Left forelimb (tissue), 1 donor: ENCODE measurements around the gene UTF1.
"Not testable (repeated sequence)": the region's sequence is repeated elsewhere in the genome, so short reads cannot be mapped to it uniquely, and the experiment has no call there.

Experiments
- DNase-seq: peaks from one replicate; pipeline ENCODE4 v3.0.0-alpha.2; 2018; ENCODE audit warnings: low spot score

Gene UTF1

GRCh38 chr10:133227256-133227655 is 2.8 kb upstream of the UTF1 start:
- DNase-seq, result no peak

DNA sequence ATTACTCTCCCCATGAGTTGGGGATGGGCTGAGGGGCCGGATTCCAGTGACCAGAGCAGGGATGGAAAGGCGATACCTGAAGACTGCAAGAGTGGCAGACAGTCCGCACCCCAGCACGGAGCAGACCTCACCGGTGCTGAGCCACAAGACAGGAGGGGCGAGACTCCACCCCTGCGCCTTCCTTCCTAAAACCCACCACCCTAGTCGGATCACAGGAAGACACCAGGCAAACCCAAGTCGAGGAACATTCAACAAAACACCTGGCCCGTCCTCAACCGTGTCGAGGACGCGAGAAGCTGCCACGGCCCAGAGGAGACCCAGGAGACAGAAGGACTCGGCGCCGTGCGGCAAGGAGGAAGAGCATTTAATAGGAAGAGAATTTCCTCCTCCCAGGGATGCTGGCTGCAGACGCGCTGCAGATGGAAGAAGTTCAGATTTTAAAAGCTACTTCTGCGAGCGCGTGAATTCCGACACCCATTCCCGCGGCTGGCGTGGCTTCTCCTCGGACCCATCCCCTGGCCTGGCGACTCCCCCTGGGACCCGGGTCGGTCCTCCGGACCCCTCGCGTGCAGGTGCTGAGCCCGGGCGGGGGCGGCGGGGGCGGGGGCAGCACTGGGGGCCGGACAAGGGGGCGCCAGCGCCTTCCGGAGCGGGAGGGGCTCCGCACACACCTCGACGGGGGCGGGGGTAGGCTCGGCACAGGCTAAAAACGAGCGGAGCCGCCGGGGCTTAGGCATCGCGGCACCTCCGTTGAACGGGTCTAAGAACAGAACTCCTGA is 563 bp upstream of the UTF1 start:
- no peak for DNase-seq

DNA sequence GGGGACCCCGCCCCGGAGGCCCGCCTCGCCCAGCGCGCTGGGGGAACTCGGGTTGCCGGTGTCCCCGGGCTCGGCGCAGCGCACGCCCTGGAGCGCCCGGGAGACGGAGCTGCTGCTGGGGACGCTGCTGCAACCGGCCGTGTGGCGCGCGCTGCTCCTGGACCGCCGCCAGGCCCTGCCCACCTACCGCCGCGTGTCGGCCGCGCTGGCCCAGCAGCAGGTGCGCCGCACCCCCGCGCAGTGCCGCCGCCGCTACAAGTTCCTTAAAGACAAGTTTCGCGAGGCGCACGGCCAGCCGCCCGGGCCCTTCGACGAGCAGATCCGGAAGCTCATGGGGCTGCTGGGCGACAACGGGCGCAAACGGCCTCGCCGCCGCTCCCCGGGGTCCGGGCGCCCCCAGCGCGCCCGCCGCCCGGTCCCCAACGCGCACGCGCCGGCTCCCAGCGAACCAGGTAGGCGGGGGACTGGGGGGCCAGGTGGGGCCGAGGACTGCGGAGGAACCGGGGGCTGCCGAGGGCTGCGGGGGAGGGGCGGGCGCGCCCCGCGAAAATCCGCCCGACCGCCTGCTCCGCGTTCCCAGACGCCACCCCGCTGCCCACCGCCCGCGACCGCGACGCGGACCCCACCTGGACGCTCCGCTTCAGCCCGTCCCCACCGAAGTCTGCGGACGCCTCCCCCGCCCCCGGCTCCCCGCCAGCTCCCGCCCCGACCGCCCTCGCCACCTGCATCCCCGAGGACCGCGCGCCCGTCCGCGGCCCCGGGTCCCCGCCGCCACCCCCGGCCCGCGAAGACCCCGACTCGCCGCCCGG is 574 bp downstream of the UTF1 start:
- DNase-seq, result no peak

DNA sequence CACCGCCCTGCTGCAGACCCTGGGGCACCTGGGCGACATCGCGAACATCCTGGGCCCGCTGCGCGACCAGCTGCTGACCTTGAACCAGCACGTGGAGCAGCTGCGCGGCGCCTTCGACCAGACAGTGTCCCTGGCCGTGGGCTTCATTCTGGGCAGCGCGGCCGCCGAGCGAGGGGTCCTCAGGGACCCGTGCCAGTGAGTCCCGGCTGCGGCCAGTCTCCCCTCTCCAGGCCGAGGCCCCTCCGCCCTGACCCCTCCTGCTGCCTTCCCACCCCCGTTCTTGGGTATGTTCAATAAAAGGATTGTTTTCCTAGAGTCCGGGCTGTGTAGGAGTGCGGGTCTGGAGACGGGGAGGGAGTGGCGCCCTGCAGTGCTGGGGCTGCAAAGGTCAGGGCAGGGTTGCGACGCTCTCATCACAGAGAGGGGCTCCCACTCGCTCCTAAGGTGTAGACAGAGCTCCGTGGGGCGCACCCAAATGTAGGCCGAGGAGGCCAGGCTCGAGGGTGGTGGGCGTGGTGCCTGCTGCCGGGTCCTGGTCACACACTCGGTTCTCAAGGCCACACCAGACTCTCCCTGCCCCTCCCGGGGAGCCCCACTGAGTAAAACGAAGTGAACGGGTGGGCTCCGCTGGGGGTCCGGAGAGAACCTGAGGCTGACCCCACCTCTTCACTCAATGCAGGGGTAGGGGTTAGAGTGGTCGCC is 1.4 kb downstream of the UTF1 start:
- DNase-seq, result no peak

DNA sequence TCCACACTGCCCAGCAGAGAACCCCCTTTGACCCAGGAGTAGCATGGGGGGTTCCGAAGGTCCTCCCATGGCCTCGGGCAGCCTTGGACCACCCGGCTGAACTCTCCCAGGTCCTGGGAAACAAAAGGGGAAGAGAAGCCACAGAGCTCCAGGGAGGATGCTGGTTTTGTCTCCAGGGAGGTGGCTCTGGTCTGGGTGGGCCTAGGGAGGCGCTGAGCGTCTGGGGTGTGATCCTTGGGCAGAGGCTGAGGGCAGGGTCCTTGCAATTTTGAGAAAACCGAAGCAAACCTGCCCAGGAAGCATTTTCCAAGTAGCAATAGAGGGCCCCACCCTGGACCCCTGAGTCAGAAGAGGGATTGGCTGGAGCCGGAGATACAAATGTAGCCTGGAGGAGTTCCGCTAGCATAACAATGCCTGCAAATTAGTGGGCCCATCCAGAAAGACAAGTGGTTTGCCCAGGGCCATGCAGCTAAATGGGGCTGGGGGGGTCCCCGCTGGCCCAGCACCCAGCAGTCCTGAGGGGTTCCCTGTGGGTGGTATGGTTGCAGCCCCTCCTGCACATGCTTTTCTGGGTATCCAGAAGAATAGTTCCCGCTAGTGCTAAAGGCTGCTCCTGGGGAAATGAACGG is 2.0 kb downstream of the UTF1 start:
- DNase-seq, result no peak

GRCh38 chr10:133234796-133235195 is 4.8 kb downstream of the UTF1 start:
- DNase-seq, result not testable (repeated sequence)

DNA sequence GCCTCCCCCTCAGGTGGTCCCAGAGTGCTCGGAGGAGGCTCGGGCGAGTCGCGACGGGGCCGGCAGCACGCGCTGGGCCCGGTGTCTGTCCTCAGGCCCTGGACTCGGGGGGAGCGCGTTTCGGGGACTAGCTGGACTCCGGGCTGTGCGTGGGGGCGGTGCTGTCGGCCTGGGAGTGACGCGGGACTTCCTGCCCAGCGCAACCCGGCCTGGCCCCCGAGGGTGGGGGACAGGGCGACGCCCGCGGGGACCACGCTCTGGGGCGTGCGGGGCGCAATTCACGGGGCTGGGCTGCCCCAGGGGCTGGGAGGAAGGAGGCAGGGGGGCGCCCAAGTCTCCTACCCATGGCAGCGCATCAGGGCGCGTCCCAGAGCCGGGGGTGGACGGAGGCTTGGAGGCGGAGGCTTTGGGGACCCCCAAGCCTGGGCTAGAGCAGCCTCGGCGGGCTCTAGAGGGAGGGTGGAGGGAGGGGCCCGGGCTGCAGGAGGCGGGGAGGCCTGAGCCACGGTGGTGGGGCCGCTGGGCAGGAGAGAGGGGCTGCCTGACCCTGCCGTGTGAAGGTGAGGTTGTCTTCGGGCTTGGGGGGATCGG is 5.3 kb downstream of the UTF1 start:
- no peak for DNase-seq

DNA sequence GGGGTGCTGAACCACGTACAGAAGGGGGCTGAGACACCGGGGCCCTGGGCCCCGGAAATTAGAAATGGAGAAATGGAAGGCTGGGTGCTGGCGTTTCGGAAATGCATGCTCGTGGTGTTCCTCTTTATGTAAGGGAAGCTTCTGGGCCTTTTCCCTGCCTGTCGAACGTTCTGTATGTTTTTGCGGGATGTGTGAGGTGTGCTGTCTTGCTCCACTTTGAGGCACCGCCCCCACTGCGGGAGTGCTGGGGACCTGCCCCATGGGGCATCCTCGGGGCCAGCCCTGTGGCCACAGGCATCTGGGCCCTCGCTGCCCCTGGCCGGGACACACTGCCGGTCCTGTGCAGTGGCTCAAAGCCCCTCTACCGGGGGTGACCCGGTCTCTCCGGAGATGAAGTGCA is 5.9 kb downstream of the UTF1 start:
- no peak for DNase-seq

DNA sequence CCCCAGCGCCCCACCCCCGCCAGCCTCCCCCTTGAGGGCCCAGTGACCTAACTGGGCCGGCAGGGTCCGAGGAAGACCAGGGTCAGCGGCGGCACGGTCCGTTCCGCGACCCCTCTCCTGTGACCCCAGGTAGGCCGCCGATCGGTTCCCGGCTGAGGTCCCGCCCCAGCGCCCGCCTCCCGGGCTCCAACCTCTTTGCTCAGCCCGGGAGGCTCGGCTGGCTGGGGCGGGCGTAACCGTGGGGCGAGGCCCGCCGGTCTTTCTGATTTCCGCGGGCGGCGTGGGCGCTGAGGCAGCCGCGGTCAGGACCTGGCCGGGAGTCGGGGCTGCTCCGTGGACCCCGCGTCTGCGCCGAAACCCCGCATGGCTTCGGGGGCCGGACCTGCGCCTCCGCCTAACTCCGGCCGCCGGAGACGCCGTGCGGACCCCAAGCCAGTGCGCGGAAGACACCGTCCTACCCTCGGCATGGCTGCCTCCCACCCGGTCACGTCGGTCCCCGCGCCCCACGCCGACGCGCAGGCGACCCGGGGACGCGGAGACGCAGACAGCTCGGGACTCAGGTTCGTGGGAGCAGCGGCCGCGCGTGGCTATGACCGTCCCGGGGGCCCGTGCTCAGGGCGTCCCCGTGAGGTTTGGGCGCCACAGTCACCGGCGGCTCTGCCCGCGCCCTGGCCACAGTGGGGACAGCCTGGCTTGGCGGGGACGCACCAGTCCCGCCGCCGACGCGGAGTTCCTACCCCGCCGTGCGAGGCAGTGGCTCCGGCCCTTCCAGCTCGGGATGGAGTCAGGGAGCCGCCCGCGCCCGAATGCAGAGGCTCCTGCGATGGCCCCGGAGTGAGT is 6.6 kb downstream of the UTF1 start:
- no peak for DNase-seq

- no peak for DNase-seq
Observed at GRCh38 chr10:133237241-133237587, 7.2 kb downstream of the UTF1 start.

- no peak for DNase-seq
Observed at GRCh38 chr10:133237588-133238465, 7.8 kb downstream of the UTF1 start, which contains the start of gene VENTX. TSS of gene VENTX (plus strand) at chr10:133237855. CDS start at chr10:133237915, 60 bp downstream.

- DNase-seq, result no peak
Observed at GRCh38 chr10:133238466-133238804, 8.4 kb downstream of the UTF1 start.

DNA sequence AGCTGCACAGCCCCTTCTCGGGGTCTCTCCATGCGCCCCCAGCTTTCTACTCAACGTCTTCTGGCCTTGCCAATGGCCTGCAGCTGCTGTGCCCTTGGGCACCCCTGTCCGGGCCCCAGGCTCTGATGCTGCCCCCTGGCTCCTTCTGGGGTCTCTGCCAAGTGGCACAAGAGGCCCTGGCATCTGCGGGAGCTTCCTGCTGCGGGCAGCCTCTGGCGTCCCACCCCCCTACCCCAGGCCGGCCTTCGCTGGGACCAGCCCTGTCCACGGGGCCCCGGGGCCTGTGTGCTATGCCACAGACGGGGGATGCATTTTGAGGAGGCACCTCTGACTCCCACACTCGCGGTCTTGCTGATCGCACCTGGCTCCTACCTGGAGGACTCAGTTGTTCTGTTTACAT is 10.0 kb downstream of the UTF1 start:
- DNase-seq, result no peak

GRCh38 chr10:133241501-133242205 is 11.6 kb downstream of the UTF1 start:
- no peak for DNase-seq

DNA sequence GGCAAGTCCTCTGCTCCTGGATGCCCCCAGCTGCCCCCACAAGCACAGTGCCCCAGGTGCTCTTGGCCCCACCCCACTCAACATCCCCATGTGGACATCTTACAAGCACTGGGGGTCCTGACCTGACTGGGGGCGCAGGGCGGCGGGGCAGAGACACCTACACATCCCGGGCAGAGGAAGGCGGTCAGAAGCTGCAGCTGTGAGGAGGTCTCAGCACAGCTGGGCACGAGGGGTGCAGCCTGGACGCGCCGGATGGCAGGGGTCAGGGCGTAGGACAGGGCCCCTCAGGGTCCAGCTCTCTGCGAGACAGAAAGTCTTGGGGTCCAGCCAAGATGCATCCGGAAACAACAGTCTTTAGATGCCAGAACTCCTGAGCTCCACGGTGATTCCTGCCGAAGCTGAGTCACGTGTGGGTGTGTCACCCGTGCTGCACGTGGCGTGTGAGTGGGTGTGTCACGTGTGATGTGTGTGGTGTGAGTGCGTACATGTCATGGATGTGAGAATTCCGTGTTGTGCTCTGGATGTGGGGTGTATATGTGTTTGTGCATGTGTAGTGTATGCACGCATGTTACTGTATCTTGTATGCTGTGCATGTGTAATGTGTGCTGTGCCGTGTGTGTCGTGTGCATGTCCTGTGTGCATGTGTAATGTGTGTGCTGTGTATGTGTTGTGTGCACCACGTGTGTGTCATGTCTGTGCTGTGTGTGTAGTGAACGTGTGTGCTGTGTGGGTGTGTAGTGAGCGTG is 12.8 kb downstream of the UTF1 start:
- no peak for DNase-seq

DNA sequence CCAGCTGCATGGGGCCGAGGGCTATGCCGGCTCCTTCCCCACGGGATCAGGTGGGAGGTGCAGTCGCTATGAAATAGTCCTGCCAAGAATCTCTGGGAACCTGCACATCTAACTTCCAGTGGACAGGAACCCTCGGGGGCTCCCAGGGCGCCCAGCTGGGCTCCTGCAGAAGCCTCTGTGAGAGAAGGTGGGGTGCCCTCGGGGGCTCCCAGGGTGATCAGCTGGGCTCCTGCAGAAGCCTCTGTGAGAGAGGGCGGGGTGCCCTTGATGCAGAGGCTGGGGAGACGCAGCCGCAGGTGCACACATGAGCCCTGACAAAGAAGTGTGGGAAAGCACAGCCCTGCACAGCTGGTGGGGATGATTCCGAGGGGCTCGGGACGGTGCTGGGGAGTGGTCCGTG is 13.6 kb downstream of the UTF1 start:
- no peak for DNase-seq

DNA sequence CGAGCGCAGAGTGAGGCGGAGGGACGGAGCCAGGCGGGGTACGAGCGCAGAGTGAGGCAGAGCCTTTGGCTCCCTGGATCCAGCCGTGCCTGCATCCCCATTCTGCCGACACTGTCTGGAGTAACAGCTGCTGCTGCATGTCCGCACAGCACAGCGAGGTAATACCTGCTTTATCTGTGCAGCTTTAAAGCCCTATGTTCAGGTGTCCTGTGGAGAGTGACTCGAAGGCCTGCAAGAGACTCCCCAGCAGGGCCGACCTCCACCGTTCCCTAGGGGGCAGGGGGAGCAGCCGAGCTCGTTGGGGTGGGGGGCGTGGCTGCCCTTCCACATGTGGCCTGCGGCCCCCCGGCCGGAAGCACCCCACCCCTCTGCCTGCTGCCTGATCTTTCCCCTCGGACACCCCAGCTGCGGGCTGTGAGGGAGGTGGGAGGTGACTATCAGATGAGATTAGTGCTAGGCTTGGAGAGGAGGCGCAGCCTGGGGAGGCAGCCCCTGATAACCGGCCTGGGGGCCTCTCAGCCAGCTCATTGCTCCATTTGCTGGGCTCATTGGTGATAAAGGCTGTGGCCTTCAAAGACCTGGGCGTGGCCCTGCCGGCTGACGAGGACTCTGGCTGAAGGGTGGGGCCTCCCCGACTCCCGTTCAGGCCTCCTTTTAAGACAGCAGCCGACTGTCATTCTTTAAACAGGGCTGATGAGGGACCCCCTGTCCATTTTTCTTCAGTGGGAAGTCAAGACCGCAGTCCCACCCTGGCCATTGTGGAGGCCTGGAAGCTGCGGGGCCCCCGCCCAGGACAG is 15.6 kb downstream of the UTF1 start:
- no peak for DNase-seq

DNA sequence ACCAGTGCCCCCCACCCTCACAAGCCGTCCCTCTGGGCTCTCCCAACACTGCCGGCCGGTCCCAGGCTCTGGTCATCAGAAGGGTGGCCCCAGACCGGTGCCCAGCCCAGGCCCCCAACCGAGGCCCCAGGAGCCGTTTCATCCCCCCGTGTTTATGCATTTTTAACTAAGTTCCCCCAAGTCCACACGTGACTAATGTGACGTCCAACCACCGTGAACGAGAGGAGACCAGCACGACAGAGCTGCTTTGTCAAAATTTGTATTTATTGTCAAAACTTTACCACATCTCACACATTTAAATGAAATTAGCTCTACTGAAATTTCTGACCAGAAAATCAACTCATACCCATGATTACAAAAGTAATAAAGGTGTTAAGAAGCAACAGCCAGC is 16.2 kb downstream of the UTF1 start:
- DNase-seq, result no peak
